ENCODE data around the gene ZNF516.

The ZNF516 gene

DNA sequence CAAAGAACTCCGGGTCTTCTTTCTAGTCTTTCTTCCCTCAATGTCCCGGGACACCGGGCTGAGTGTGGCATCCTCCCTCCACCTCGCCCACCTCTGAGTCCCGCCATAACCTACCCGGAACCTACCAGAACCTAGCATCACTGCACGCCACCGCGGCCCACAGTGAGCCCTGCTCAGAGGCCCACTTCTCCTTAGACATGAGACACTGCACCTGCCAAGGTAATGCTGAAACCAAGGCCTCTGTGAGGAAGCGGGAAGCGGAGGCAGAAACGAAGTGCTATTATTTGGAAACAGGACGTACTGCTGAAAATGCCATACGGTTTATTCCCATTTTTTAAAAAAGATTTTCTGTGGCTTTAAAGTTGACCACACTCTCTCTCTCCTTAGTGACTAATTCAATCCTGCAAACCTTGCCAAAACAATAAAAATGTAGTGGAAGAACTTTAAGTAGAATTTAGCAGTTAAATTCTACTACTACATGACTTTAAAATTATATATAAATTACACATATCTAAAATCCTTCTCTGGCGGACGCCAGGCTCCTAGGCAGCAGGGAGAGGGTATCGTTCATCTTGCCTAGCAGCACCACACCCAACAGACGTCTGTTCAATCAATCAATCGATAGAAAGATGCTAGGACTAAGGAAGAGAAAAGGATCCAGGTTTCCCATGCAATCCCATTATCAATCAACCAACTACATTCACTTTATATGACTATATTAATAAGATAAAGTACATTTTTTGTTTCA, 82.0 kb downstream of the ZNF516 start:
- DNase-seq: no peak

DNA sequence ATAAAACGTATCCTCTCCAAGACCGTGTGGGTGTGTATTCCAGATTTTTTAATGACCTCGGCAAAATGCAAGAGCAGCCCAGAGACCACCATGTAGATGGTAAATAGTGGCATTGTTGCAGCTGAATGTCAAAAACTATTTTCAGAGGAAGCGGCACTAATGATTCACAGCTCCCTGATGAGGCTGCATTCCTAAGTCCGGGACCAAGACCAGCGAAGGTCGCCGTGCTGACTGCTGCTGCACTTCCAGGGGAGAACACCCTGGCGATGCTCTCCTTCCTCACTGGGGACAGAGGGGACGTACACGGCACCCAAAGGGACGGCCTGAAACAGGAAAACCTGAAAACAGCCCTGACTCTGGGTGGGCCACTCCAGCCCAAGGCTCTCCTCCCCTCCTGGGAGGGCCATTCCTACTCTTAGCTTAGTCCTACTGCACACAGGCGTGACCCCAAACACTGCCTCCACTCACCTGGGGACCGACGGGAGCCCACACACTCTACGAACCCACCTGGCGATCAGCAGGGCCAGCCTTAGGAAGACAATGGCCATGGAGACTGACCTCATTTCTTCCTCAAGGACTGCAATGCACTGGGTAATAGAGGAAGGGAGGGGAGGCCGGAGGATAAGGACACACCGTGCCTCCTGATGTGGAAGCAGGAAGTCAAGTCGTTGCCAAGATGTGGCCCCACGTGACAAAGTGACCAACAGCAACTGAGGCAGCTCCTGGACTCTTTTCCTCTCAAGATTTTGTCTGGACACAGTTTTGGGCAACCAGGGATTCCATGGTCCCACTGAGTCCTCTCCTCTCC, 82.8 kb downstream of the ZNF516 start:
- no peak for DNase-seq

DNA sequence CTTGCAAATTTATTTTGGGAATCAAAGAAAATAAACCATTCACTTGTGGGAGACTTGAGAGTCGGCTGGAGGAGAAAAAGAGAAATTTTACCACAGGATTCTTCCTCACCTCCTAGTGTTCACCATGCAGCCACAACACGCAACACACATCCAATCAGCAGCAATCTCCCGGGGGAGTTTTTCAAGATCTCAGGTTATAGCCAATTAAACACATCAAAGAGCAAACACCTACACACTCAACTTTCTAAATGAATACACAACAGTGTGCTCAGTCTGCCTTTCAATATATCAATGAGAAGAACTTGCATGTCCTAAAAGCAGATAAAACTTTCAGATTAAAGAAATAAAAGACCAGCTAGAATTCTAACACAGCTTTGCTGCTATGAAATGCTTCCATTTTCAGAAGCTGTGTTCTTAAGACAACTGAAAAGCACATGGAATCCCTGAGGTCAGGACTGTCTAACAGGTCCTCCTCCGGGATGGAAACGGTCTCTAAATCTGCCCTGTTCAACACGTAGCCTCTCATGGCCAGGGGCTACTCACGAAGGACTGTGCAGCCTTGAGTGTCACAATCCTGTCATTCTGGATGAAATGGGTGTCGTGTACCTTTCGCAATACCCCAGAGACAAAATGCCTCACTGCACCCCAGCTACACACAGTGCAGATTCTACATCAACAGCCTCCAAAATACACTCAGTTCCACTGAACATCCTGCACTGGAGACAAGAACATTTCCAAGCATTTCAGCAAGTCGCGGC, 84.2 kb downstream of the ZNF516 start:
- DNase-seq: no peak

DNA sequence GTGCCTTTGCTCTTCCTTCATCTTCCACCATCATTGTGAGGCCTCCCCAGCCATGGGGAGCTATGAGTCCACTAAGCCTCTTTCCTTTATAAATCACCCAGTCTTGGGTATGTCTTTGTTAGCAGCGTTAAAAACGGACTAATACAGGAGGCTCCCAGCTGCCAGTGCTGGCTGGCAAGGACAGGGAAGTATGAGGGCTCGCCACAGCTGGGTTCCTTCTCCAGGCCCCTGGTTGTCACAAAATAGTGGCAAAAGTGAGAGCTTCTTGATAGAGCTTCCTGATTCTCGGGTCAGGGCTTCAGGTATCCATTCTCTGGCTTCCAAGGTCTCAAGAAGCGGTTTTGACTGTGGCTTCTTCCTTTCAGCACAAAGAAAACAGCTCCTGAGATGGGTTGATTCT, 85.0 kb downstream of the ZNF516 start:
- no peak for DNase-seq

DNA sequence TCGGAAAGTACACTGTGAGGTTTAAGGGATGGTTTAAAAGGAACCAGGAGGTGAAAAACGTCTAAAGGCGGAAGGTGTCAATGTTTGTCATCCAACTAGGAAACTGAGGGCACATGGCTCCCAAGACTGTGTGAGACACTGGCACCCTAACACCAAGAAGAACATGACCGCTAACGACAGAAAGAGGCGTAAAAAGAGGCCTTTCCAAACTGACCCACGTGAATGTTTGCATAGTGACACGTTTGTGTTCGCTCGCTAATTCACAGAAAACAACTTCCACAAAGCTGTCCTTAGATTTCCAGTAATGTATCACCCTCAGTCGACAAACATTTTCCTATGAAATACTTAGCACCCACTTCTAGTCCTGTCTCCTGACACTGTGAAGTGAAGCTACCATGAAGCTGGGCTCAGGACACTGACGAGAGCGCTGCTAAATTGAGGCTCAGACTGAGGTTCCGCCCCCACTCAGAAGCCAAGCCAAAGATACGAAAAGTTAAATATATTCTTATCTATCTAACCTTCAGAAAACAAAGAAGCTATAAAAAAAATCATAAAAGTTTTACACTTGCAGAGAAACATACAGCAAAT, 86.5 kb downstream of the ZNF516 start:
- no peak for DNase-seq

DNA sequence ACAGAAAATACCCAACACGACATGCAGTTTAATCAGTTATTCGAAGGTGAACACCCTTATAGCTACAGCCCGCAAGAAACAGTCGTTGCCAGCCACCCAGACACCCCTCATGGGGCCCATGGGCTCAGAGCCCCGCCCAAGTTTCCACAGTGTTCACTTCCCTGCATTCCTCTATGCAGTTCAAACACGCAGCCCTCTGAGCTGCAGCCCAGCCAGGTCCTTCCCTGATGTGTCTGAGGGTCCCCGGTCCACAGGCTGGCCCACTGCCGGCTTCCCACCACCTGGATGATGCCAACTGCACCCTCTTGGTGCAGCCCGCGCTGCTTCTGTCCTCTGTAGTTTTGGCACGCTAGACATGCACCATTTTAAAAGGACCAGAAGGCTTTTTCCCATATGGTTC, 87.4 kb downstream of the ZNF516 start:
- DNase-seq: no peak

DNA sequence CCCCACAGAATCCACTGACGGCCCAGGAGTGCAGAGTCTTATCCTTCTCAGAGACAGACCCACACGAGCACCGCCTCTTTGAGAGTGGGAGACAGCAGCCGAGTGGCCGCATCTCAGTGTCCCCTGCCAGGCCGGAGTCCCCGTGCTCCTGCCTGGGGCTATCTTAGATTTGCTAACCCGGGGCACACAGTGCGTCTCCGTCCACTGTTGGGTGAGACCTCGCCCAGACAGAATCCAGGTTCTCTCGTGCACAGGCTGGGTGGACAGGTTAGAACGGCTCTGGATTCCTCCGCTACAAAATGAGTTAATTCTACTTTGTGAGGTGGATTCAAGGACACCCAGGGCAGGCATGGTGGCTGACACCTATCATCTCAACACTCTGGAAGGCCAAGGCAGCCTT, 88.3 kb downstream of the ZNF516 start:
- DNase-seq: no peak

DNA sequence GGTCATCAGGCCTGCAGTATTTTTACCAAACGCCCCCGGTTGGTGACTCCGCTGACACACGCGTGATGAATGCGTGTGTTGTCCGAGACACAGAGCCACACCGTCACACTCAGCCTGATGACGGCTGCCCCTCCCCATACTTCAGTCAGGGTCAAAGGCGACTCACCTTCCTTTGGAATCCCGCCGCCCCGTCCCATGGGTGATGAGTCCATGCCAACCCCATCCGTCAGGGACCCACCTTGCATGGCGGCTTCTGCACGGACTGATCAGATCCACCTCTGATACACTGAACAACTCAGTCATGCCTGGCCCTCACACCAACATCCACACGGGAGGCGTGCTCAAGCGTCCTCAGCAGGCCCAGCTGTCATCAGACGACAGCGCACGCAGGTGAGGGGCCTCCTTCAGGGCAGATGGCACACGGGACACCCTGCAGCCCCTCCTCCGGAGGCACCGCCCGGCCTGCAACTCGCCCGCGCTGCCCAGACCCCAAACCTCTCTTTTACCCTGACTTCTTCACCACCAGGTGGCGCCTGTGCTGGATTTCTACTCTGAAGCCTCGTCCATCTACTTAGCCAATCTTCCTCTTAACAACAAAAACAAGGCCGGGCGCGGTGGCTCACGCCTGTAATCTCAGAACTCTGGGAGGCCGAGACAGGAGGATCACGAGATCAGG, 89.2 kb downstream of the ZNF516 start:
- DNase-seq: peak; percentile 20

DNA sequence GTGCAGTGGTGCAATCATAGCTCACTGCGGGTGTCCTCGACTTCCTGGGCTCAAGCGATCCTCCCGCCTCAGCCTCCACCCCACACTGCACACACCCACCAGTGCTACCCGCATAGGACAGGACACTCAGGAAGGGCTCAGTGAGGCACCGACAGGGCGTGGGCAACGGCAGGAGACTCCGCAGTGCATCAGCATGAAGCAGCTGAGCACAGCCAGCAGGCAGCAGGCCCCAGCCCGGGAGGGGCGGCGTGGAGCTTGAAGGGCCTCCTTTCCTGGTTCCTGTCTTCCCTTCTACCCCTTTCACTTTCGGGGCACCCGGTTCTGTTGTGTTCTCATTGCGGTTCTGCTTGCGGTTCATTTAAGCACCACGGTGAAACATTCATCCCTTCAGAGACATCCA, 89.8 kb downstream of the ZNF516 start:
- no peak for DNase-seq

DNA sequence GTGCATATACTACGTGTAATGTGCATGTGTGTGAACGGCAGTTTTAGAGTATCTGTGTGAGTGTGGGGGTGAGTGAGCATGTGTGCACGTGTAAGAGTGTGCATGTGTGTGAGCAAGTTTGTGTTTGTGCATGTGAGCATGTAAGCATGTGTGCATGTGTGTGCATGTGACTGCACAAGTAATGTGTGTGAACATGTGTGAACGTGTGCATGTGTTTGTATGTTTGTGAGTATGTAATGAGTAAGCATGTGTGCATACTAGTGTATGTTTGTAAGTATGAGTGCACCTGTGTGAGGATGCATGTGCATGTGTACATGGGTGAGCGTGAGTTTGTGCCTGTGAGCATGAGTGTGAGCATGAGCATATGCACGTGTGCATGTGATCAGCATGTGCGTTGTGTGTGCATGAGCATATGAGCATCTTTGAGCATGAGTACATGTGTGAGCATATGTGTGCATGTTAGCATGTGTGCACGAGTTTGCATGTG, 90.7 kb downstream of the ZNF516 start:
- DNase-seq: no peak

DNA sequence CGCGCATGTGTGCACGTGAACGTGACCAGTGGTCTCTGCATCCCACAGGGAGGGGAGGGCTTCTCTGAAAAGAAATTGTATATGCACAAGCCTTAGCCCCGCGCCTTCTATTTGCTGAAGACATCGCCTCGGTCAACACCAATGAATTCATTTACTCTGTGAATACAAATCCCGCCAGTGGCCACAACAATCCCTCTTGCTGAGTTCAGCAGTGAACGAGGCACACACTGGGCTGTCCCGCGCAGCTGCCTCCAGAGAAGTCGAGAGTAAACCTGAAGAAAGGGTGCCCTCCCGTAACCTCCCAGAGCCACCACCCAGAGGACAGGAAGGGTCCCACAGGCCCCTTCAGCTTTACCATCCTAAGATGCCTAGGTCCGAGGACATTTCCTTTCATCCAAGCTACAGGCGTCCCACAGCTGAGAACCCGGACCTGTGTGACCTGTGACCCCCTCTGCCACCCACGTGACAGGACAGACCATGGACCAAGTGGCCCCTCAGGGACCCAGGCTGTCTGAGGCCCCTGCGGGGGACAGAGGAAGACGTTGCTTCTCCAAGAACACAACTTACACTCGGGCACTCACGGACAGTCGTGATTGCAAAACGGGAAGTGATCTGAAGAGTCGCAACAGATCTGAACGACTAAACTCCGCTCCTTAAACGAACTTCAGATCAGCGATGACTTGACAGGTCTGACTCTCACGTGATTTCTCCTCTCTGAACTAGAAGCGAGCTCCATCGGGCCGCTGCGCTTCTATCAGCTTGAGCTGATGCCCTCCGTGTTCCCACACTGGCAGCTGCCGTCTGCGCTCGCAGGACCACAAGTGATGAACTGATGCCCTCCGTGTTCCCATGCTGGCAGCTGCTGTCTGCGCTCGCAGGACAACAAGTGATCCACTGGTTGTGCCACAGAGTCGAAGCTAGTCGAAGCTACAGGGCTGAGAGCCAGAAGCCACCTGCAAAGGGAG, 92.7 kb downstream of the ZNF516 start:
- no peak for DNase-seq

DNA sequence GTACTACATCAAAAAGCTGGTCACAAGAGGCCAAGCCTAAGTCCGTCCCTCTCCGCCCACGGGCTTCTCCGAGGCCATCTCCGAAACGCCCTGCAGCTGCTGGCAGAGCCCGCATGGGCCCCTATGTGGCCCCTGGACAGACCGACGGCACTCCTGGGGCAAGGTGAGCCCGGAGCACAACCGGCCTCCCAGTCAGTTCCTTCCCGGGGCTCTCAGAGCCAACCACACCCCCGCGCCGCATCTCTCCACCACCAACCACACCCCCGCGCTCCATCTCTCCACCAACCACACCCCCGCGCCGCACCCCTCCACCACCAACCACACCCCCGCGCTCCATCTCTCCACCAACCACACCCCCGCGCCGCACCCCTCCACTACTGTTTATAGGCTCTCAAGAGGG, 93.5 kb downstream of the ZNF516 start:
- no peak for DNase-seq

DNA sequence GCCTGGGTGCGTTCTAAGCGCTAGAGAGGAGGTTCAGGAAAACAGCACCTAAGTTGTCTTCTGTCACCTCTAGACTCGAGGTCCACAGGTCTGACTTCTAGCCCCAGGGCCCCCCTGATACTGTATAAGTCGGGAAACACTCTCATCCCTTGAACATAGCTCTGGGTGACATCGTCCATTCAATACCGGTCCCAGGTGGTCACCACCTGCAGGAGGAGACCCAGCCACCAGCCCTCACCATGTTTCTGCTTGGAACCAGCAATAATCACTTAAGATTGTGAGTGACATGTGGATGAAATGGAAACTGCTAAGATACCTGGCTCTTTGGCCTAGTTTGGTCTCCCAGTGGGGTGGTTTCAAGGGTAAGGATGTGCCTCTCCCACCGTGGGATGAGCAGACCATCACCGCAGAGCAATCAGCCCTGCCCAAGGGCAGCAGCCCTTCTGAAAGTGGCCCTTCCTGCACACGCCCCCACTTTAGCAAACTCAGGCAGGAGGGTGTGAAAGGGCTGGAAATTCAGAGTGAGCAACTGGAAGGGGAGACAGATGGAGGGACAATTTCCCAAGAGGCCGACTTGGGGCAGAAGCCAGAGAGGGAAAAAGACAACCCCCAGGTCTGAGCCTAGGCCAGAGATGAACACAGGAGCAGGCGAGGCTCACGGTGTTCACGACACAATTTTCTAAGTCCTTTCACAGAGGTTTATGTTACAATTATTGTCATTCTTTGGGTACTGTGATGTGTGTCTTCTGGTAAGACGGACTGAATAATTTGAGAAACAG, 95.2 kb downstream of the ZNF516 start:
- no peak for DNase-seq

DNA sequence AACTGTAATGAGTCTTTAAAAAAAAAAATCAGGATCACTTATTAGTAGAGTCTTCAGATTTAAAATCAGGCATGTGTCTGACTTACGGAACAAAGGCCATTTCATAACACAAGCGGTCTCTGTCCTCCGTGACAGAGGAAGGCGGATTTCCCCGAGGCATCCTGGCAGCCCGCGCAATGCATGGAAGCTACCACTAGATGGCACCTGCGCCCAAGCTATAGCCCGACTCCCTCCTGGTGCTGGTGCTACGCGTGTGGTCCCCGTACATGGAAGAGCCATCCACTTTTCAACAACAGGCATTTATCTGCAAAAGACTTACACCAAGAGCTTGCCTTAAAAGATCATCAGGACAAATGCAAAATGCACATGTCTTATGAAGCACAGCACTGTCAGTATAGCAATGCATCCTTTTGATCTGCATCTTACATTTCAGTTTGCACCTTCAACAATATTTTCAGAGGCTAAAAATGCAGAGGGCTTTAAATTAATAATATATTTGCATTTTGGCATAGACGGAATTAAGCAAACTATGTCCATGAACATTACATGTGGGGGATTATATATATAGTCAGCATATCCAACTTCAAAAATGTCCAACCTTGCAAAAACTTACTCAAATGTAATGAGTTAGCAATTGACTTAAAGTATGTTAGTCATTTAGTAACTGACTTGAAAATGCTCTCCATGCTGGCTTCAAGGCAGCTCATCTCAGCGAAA, 96.0 kb downstream of the ZNF516 start:
- DNase-seq: peak; percentile 55

DNA sequence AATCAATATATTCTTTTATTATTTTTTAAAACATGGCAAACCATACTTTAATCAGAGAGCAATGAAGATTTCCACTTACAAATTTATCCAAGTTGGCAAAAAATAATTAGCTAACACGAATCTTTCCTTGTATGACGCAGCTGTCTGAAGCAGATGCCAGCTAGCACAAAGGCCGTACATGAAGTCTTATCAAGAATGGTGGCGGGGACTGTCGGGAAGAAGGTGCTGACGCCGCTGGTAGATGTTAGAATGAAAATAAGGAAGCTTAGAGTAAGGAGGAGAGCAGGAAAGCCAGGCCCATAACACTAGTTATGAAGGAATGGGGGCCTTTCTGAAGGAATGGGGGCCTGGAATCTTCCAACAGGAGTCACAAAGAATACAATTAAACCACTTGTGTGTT, 96.7 kb downstream of the ZNF516 start:
- DNase-seq: no peak

DNA sequence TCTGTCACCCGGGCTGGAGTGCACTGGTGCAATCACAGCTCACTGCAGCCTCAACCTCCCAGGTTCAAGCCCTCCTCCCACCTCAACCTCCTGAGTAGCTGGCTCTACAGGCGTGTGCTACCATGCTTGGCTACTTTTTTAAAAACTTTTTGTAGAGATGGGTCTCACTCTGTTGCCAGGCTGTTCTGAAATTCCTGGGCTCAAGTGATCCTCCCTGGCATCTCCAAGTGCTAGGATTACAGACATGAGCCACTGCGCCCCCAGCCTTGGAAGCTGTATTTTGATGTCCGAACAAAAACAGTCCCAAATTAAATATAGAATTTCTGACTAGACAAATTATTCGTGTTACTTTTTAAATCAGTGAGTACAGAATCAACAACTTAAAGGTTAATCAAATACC, 97.4 kb downstream of the ZNF516 start:
- DNase-seq: no peak

DNA sequence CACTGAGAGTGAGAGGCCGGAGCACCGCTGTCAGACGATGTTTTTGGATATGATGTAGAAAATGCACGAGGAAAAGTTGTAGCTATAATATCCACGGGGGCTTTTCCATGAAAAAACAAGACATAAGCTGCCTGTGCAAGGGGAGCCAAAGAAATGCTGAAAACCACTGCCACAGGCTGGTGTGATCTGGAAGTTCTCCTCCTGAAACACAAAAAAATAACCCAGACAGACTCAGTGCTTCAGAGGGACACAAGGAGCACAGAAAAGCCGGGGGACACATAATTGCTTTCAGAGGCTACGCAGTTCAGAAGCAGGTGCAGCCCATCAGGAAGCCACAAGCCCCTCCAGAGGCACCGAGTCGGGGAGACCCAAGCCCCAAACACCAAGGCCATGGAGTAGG, 98.2 kb downstream of the ZNF516 start:
- no peak for DNase-seq

DNA sequence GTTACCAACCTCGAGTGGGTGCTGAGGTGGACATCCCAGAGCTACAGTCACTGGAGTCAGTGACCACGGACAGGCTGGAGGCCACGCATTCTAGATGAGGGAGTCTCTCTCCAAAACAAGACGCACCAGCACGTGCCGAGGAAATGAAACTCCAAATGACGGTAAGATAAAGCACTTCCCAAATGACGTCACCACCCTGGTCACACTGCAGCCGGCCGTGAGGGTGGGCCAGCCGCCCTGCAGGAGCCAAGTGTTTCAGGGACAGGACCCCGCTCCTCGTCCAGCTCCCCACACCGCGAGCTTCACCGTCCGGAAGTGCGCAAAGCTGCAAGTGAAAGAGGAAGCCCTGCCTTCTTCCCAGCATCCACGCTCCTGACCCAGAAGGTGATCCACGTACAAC, 99.4 kb downstream of the ZNF516 start:
- no peak for DNase-seq

DNA sequence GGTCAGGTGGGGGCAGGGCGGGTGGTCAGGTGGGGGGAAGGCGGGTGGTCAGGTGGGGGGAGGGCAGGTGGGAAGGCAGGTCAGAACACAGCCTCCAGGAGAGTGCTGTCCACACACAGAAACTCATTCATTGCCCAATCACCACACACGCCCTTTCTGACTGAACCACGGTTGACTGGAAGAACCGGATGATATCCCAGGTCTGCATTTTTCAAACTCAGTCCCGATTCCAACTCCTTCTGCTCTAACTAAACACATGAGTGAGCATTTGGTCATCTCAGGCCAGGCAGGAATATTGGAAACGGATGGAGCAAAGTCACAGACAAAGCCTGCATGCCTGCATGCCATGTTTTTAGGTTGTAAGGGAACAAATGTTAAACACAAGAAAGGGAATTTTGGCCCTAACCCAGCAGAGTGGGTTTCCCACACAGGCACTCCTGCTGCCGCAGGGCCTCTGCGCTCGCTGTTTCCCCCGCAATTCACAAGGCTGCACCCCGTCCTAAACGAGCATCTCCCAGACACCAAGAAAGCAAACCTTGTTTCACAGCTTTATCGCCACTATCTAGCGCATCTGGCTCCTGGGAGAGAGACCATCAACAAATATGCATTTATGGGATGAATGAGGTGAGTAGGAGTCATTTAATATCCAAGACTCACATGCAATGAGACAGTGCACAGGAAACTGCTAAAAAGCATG, 100.1 kb downstream of the ZNF516 start:
- DNase-seq: no peak
